Activated naive CD8-positive, alpha-beta T cell (primary cell): ENCODE data around the gene AFDN.

Experiments
- H3K27ac Mint-ChIP-seq: one replicate; pipeline ENCODE4 v1.8.0; 2021; ENCODE audit warnings: mixed read lengths
- H3K27me3 Mint-ChIP-seq: one replicate; pipeline ENCODE4 v1.8.0; 2021; ENCODE audit warnings: mixed read lengths
- H3K36me3 Mint-ChIP-seq: one replicate; pipeline ENCODE4 v1.8.0; 2021; ENCODE audit warnings: mixed read lengths
- H3K4me1 Mint-ChIP-seq: one replicate; pipeline ENCODE4 v1.8.0; 2021; ENCODE audit warnings: low read depth, mixed read lengths
- H3K4me3 Mint-ChIP-seq: one replicate; pipeline ENCODE4 v1.8.0; 2021; ENCODE audit warnings: mild to moderate bottlenecking, mixed read lengths
- H3K9me3 Mint-ChIP-seq: one replicate; pipeline ENCODE4 v1.8.0; 2021; ENCODE audit warnings: low read depth, mixed read lengths

The AFDN gene

DNA sequence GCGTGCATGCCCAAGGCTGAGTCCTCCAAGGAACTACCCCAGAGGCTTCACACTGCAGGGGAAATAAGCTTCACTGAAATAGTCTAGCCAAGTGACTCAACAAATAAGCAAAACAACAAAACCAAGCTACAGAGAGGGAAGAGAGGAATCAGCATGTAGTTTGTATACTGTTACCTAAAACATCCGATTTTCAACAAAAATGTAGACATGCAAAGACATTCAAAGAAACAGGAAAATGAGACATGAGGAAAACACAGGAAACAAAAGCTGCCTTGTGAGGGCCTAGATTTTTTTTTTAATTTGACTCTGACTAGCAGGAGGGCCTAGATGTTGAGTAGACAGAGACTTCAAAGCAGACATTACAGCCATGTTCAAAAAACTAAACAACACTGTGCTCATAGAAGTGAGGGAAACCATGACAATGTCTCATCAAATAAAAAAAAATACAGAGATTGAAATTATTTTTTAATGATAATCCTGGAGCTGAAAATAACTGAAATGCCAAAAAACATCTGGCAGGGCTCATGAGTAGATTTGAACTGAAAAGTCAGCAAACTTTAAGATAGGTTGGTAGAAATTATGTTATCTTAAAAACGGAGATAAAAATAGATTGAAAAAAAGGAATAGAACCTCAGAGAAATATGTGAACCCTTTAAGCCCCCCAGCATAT lies 154.3 kb downstream of the AFDN start:
- no peak overlapping the region for H3K4me3 Mint-ChIP-seq
- no peaks in the 10 kb centered on the region for H3K36me3 Mint-ChIP-seq
- H3K4me1 Mint-ChIP-seq = no peaks in the 10 kb centered on the region
- no peak overlapping the region for H3K27ac Mint-ChIP-seq
- peaks cover 2% of the 10 kb centered on the region for H3K27me3 Mint-ChIP-seq
- no peaks in the 10 kb centered on the region for H3K9me3 Mint-ChIP-seq

DNA sequence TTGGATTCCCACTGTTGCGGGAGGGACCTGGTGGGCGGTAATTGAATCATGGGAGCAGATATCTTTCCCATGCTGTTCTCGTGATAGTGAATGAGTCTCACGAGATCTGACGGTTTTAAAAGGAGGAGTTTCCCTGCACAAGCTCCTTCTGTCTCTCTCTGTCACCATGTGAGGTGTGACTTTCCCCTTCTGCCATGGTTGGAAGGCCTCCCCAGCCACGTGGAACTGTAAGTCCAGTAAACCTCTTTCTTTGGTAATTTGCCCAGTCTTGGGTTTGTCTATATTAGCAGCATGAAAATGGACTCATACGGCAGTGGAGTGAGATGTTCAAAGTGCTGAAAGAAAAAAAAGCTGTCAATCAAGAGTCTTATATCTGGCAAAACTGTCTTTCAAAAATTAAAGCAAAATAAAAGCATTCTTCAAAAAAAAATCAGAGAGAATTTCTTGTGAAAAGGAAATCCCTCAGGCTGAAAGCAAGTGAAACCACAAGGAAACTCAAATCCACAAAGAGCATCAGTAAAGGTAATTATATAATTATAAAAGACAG lies 155.3 kb downstream of the AFDN start:
- no peak overlapping the region for H3K27ac Mint-ChIP-seq

DNA sequence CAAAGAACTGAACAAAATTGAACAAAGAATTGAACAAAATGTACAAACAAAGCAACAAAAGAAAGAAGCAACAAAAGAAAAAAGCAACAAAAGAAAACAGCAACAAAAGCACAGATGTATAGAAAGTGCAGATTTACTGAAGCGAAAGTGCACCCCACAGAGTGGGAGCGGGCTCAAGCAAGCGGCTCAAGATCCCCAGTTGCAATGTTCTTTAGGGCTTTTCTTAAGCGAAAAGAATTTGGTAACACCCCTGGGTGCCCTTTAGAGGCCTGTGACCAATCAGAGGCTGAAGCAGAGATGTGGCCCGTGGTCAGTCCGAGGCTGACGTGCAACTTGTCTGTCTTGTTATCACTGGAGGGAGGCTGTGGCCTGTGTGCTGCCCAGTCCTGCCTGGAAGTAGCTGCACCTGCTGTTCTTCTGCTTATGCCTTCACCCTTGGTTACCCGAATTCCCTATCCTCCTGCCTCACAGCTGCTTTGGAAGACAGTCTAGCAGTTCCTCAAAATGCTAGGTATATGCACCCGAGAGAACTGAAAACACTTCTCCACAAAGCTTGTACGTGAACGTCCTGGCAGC lies 157.5 kb downstream of the AFDN start:
- no peak overlapping the region for H3K27ac Mint-ChIP-seq
- H3K27me3 Mint-ChIP-seq = peaks cover 2% of the 10 kb centered on the region
- H3K4me1 Mint-ChIP-seq = no peaks in the 10 kb centered on the region
- no peak overlapping the region for H3K4me3 Mint-ChIP-seq
- H3K36me3 Mint-ChIP-seq = no peaks in the 10 kb centered on the region
- H3K9me3 Mint-ChIP-seq = no peaks in the 10 kb centered on the region

More for the DNA sequence above, 155.3 kb downstream of the AFDN start:
- Mint-ChIP-seq H3K4me1 (no peaks in the 10 kb centered on the region), H3K27me3 (peaks cover 2% of the 10 kb centered on the region), H3K9me3 (no peaks in the 10 kb centered on the region), H3K4me3 (no peak overlapping the region), H3K36me3 (no peaks in the 10 kb centered on the region)

DNA sequence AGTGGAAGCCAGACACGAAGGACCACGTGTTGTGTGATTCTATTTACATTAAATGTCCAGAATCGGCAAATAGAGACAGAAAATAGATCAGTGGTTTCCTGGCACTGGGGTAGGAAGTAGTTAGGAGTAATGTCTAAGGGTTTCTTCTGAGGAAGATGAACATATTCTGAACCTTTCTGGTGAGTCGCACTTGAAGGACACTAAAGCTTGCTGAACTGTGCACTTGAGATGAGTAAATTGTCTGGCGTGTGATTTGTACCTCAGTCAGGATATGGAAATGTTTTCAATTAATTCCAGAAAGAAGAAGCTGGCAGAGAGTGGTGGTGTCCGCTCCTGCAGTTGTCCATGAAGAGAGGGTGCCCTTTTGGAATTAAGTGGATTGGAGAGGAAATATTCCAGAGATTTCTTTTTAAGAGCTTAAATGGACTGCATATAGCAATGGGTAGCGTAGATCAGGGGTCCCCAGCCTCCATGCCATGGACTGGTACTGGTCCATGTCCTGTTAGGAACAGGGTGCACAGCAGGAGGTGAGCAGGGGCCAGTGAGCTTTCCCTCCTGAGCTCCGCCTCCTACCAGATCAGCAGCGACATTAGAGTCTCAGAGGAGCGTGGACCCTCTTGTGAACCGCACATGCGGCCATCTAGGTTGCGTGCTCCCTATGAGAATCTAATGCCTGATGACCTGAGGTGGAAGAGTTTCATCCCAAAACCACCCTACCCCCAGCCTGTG lies 158.3 kb downstream of the AFDN start:
- Mint-ChIP-seq H3K4me3 (no peak overlapping the region), H3K4me1 (no peaks in the 10 kb centered on the region), H3K27me3 (peaks cover under 1% of the 10 kb centered on the region), H3K9me3 (no peaks in the 10 kb centered on the region), H3K27ac (no peak overlapping the region), H3K36me3 (no peaks in the 10 kb centered on the region)

DNA sequence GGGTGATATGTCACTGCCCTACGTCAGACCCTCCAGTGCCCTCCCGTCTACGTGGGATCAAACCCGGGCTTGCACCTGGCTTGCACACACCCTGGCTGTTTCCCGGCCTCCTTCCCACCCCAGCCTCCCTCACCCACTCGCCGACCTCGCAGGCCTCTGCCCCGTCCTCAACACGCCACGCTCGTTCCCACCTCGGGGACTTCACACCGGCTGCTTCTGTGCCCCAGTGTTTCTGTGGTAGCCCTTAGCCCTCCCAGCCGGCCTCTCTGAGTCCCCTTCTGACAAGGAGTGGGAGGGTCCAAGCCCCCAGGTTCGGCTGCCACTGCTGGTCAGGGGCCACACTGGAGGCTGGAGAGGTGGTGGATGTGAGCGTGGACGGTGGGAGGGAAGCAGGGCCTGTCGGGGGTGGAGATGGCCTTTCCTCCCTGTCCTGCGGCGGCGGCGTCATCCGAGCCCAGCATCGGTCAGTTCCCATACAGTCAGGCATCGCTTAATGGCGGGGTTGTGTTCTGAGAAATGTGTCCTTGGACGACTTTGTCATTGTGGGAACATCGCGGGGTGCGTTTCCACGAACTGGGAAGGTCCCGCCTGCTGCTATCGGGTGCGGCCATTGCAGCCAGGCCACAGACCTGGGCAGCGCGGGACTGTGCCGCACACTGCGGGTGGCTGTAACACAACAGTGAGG lies 159.3 kb downstream of the AFDN start:
- no peaks in the 10 kb centered on the region for H3K27me3 Mint-ChIP-seq
- no peaks in the 10 kb centered on the region for H3K9me3 Mint-ChIP-seq
- H3K4me1 Mint-ChIP-seq = no peaks in the 10 kb centered on the region
- no peak overlapping the region for H3K4me3 Mint-ChIP-seq
- no peak overlapping the region for H3K27ac Mint-ChIP-seq
- H3K36me3 Mint-ChIP-seq = no peaks in the 10 kb centered on the region

DNA sequence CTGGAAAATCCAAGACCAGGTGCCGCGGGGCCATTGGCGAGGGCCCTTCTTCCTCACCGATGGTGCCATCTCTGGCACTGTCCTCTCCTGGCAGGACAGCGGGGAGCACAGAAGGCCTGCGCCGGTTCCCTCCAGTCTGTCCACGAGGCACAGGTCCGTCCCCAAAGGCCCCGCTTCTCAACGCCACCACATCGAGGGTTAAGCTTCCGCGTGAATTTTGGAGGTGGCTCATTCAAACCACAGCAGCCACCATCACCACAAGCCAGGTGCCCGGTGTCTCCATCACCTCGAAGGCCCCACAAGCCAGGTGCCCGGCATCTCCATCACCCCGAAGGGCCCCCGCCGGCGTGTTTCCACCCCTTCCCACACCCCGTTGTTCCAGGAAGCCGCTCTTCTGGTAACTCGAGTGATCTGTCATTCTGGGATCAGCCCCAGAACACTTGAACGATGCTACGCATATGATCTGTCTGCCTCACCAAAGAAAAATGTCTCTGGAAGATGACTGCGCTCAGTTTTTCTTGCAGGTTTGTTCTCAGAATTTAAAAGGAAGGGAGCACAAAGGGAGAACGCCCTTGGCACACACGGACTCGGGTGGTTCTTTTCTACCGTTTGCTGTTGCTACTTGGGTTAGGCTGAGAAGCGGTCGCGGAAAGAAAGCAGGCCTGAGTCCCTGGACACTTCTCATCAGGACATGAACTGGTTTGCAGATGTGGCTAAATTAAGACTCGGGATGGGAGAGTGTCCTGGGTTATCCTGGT lies 160.9 kb downstream of the AFDN start:
- no peaks in the 10 kb centered on the region for H3K9me3 Mint-ChIP-seq
- H3K27me3 Mint-ChIP-seq = no peaks in the 10 kb centered on the region
- H3K27ac Mint-ChIP-seq = no peak overlapping the region
- H3K36me3 Mint-ChIP-seq = no peaks in the 10 kb centered on the region
- no peaks in the 10 kb centered on the region for H3K4me1 Mint-ChIP-seq
- H3K4me3 Mint-ChIP-seq = no peak overlapping the region

DNA sequence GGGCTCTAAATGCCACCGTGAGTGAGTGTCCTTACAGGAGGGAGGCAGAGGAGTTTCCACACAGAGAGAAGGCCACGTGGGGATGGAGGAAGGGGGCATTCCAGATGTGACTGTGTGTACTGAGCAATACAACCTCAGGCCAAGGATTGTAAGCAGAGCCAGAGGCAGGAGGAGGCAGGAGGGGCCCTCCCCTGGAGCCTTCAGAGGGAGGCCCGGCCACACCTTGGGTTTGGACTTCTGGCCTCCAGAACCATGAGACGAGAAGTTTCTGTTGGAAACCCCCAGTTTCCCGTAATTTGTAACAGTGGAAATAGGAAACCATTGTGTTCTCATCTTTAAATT lies 161.4 kb downstream of the AFDN start:
- no peaks in the 10 kb centered on the region for H3K36me3 Mint-ChIP-seq
- H3K27me3 Mint-ChIP-seq = no peaks in the 10 kb centered on the region
- no peaks in the 10 kb centered on the region for H3K4me1 Mint-ChIP-seq
- H3K27ac Mint-ChIP-seq = no peak overlapping the region
- no peaks in the 10 kb centered on the region for H3K9me3 Mint-ChIP-seq
- no peak overlapping the region for H3K4me3 Mint-ChIP-seq

DNA sequence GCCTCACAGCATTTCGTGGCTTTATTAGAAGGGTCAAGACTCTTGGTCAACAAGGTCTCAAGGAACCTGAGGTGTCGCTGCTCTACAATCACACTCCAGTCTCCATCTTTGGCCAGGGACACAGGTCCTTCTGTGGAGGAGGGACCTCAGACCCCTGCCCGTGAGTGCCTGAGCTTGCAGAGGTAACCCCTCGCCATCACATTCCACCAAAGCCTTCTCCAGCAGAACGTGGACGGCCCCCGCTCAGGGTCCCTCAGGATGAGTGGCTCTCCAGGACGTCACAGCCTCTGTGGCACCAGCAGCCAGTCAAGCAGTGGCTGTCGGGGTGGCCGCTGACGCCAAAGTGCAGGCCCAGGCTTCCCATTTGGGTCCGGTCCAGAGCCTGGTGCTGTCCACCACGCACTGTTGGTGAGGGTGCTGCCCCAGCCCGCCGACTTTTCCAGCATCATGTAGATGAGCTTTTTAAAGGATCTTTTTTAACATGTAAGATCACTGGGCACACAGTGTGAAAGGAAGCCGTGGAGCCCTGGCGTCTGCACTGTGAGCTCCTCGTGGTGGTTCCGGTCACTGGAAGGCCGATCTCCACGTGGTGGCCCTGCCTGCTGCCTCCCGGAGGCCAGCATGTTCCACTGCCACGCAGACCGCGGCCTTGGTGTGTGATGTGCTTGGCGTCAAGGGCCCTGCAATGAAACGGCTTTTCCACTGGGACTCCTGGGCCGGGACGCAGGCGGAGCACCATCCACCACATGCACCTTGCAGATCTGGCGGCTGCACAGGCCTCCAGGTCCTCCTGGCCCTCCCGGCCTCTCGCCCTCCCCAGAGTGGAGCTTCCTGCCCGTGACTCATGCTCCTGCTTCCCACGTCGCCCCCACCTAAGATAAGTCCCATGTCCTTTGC lies 162.5 kb downstream of the AFDN start:
- Mint-ChIP-seq H3K4me1 (no peaks in the 10 kb centered on the region), H3K36me3 (no peaks in the 10 kb centered on the region), H3K27me3 (peaks cover 3% of the 10 kb centered on the region), H3K27ac (no peak overlapping the region), H3K4me3 (no peak overlapping the region), H3K9me3 (no peaks in the 10 kb centered on the region)

DNA sequence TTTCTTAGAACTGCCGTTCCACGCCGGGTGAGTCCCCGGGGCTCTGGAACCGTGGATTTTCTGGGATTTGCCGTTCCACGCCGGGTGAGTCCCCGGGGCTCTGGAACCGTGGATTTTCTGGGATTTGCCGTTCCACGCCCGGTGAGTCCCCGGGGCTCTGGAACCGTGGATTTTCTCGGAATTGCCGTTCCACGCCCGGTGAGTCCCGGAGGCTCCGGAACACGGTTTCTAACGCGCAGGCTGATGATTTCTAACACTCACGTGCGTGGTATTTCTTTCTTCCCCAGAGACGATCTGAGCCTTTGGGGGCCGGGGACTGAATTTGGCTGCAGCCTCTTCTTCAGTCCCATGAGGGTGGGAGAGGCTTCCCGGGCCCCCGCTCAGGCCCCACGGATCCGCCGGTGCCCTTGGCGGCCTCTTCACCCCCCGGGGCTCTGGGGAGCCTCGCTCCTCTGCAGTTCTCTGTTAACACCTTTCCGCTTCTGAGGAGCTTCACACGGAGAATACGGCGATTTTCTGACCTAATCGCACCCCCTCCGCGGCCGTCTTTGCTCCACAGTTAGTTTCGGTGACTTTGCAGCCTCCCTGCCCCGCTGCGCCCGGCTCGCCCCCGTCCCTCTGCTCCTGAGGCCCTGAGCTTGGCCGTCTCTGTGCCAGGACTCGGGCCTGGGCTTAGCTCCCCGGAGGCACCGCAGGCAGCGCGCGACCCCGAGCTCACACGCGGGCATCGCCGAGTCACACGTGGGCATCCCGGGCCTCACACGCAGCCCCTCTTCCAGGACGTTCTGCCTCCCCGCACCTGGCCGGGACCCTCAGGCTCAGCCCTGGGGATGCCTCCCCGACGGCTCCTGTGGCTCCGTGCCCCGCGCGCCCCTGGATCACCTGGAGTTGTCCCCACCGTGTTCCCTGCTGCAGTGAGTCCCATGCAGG lies 163.6 kb downstream of the AFDN start:
- Mint-ChIP-seq H3K27ac (no peak overlapping the region), H3K27me3 (peaks cover 3% of the 10 kb centered on the region), H3K36me3 (no peaks in the 10 kb centered on the region), H3K9me3 (no peaks in the 10 kb centered on the region), H3K4me3 (no peak overlapping the region), H3K4me1 (no peaks in the 10 kb centered on the region)

DNA sequence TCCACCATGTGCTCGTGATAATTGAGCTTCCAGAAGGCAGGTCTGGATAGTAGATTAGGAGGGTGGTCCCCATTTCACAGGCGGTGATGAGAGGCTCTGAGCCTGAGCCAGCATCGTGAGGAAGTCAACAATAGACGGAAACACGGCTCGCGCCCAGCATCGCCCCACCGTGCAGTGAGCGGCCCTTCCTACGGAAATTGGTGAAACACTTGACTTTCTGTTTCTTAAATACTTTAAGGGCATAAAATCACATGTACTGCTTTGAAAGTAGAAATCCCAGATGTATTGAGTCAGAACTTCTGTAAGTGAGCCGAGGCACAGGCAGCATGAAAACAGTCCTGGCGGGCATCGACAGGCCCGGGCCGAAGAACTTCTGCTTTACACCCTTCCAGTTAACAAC lies 166.5 kb downstream of the AFDN start:
- H3K27ac Mint-ChIP-seq = no peak overlapping the region
- peaks cover 4% of the 10 kb centered on the region for H3K27me3 Mint-ChIP-seq
- H3K4me1 Mint-ChIP-seq = peaks cover 2% of the 10 kb centered on the region
- H3K36me3 Mint-ChIP-seq = no peaks in the 10 kb centered on the region
- no peaks in the 10 kb centered on the region for H3K9me3 Mint-ChIP-seq
- H3K4me3 Mint-ChIP-seq = no peak overlapping the region

DNA sequence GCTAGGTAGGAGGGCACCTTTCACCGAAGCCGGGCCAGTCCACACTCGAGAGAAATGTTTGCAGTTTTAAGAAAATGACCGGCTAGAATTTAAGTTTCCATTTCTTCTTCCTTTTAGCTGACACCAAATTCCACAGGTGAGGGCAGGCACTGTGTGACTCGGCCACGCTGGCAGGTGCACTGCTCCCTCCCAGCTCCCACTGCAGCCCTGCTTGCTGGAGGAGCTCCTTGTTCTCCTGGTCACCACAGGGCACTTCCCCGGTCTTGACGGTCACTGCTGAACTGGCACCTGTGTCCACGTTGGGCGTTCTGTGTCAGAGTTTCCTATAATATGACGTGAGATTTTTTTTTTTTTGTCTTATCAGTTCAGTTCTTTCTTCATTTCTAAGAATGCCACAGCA lies 167.1 kb downstream of the AFDN start:
- peaks cover 4% of the 10 kb centered on the region for H3K27me3 Mint-ChIP-seq
- peaks cover 2% of the 10 kb centered on the region for H3K4me1 Mint-ChIP-seq
- H3K9me3 Mint-ChIP-seq = no peaks in the 10 kb centered on the region
- no peak overlapping the region for H3K4me3 Mint-ChIP-seq
- H3K27ac Mint-ChIP-seq = no peak overlapping the region
- no peaks in the 10 kb centered on the region for H3K36me3 Mint-ChIP-seq

DNA sequence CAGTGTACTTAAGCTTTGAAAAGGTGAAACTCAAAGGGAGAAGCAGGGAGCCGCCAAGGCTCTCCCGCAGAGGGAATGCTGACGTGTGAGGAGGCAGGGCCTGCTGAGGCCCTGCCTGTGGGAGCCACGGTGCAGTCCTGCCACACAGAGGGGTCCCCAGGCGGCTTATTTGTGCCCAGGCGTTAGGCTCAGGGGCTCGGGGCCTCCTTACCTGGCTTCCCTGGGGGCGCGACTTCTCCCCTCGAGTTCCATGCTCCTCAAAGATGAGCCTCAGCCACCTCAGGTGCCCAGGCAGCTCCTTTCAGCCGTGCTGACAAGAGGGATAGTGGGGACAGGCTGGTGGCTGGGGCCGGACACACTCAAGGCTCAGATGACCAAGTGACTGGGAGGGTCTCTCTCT lies 168.6 kb downstream of the AFDN start:
- Mint-ChIP-seq H3K27me3 (peaks cover 4% of the 10 kb centered on the region), H3K36me3 (no peaks in the 10 kb centered on the region), H3K4me1 (peaks cover 2% of the 10 kb centered on the region), H3K27ac (no peak overlapping the region), H3K9me3 (no peaks in the 10 kb centered on the region), H3K4me3 (no peak overlapping the region)

DNA sequence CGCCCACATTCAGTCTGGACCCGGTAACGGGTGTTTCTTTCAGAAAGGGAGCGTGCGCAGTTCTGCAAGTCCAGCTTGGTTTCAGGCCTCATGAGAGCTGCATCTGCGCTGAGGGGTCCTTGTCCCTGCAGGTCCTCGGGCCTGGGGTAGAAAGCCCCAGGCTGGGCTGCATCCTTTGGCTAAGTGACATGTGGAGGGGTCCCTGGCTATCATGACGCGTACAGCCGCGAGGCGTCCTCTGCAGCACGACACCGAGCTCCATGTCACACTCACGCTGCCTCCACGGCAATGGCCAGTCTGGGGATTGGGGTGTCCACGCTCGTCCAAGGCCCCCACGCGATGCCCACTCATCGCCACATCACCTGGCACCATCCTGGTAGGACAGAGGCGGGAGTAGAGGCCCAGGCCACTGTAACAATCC lies 169.0 kb downstream of the AFDN start:
- H3K27me3 Mint-ChIP-seq = peaks cover 4% of the 10 kb centered on the region
- H3K9me3 Mint-ChIP-seq = no peaks in the 10 kb centered on the region
- no peak overlapping the region for H3K27ac Mint-ChIP-seq
- H3K36me3 Mint-ChIP-seq = no peaks in the 10 kb centered on the region
- no peak overlapping the region for H3K4me3 Mint-ChIP-seq
- peaks cover 2% of the 10 kb centered on the region for H3K4me1 Mint-ChIP-seq
